Left renal cortex interstitium (tissue), 4 donors: ENCODE results near the gene CPO. TPM values are rescaled to one million over a fixed set of nuclear protein-coding genes. Genes with fewer than 3 reads are reported as not detected.
A peak's percentile ranks its signal among the peaks of the same experiment; 100 is the strongest.
"Not testable (repeated sequence)": the region's sequence is repeated elsewhere in the genome, so short reads cannot be mapped to it uniquely, and the experiment has no call there.

Experiments
- DNase-seq, 4 donors: peaks; one replicate each; pipeline ENCODE4 v3.0.0-alpha.2; 2013; ENCODE audit warnings: low read depth in 4 of 4, low spot score in 2 of 4, missing footprints in 1 of 4
- polyA plus RNA-seq, 4 donors: library from polyadenylated mRNA; unstranded; fragments of 120-200 nt; gene quantifications; one replicate each; pipeline ENCODE4 v1.2.1, GENCODE V29; 2013; ENCODE audit not compliant: insufficient read length in 4 of 4

CPO gene
- 1 to 10 TPM in 3 of 4 donors, under 1 TPM in 1; 0.62 to 2.0 (median 1.4) TPM for polyA plus RNA-seq

GRCh38 chr2:206939340-206939739 is at the start of gene CPO:
TSS of gene CPO (plus strand) at chr2:206939518. CDS start at chr2:206939600, 82 bp downstream.
- no peak for DNase-seq

- DNase-seq = no peak
Observed at GRCh38 chr2:206890179-206890578, 49.1 kb upstream of the CPO start.

DNA sequence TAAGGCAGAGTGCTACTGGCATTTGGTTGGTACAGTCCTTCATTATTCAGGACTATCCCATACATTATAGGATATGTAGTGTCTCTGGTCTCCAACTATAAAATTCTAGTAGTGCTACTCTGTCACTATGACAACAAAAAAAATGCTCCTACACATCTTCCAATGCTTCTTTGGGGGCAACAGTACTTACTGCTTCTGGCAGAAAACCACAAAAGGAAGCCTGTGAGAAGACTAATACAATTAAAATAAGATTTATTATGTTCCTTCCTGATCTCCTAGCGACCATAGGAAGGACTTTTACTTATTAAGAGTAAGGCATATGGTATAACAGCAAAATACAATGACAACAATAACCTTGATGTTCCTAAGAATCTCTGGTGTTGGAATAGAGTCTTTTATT is 48.4 kb upstream of the CPO start:
- no peak for DNase-seq

DNA sequence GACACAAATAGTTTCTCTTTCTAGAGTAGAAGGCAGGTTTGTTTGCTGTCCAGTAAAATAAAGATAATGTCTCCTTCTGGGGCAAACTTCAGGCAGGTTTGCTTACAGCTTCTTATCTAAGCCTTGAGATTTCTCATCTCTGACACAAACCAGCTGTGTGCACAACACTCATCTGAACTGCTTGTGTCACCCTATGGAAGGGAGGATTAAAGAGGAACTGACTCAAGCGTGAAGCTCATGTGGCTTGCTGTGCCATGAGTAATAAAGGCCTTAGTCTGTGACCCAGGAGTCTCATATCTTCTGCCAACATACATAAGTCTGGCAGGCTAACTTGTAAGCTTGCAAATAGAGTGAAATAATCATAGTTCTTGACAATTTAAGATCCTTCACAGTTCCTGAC is 24.2 kb upstream of the CPO start:
- peak in 1 of 4 donors; percentile 11 for DNase-seq

DNA sequence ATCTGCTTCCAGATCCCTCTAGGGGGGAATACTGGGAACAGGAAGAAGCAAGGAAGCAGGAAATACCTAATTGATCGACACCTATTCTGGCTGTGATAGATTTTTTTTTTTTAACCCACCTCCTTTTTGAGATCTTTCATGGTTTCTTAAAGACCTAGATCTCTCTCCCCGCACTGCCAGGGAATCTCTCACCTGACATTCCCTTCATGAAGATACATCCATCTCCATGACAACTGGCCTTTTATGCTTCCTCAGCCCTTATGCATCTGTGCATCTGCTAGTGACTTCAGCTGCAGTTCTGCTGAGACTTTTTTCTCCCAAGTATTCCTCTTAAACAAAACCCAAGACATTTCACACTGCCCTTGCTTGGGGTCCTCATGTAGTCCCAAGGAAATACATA is 21.1 kb upstream of the CPO start:
- DNase-seq = no peak

DNA sequence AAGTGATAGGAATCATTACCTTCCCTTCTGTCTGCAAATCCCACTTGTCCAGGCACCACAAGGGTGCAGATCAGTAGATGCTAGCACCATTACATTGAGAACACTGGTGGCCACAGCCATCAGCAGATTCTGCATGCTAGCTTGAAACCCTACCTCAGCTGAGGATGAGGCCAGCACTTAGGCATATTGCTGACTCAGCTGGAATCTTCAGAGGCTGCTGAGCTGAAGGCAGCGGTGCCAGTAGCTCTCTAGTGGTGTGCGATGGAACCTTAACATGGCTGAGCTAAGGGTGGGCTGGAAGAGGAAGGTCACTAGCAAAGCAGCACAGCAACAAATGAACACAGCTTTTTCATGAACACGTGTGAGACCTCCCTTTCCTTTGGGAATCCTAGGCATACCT is 19.0 kb upstream of the CPO start:
- no peak for DNase-seq

- DNase-seq = no peak
Observed at GRCh38 chr2:206920951-206921350, 18.4 kb upstream of the CPO start.

GRCh38 chr2:206921529-206921928 is 17.8 kb upstream of the CPO start:
- DNase-seq = no peak

GRCh38 chr2:206935991-206936842 is 3.1 kb upstream of the CPO start:
- no peak for DNase-seq

GRCh38 chr2:206936843-206937230 is 2.5 kb upstream of the CPO start:
- DNase-seq = no peak

GRCh38 chr2:206937555-206937954 is 1.8 kb upstream of the CPO start:
- DNase-seq = no peak

- DNase-seq = no peak
Observed at GRCh38 chr2:206940546-206940945, 1.2 kb downstream of the CPO start.

DNA sequence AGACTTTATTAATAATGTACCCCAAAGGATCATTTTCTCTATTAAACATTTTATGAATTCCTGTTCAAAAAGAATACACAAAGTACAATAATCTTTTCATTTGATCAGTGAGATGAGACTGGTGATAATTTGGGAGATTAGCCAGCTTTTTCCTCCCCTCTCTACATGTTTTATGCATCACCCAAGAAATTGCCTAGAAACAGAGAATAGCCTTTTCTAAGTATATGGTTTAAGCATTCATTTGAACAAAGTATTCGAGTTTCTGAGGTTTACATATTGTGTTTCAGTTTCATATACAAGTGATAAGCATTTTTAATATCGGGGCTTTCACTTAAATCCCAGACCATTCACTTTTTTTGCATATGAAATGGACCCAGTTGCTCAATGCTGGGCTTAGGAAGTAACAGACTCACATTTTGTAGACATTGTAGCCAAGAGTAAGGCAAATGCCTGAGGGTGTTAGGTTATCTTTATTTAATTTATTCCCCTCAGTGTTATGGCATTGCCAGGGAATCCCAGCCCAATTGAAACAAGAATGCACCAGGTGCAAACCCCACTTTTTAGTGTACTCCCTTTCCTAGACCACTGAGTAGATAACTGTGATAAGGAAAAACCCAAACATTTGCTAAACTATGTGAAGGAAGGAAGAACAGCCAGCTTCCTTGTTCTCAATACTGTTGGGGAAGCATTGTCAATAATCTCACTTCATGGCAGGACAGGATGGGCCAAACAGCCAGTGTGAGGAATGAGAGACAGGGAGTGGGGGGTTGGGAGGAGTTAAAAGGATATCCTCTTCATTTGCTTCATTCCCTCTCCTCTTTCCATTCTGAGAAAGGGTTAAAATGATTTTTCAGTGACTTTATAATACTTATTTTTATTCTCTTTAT is 3.5 kb downstream of the CPO start:
- no peak for DNase-seq

DNA sequence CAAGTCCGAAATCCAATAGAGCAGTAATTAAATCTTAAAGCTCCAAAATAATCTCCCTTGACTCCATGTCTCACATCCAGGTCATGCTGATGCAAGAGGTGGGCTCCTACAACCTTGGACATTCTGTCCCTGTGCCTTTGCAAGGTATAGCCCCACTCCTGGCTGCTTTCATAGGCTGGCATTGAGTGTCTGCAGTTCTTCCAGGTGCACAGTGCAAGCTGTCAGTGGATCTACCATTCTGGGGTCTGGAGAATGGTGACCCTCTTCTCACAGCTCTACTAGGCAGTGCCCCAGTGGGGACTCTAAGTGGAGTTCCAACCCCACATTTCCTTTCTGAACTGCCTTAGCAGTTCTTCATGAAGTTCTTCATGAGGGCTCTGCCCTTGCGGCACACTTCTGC is 14.1 kb downstream of the CPO start:
- DNase-seq = not testable (repeated sequence)

DNA sequence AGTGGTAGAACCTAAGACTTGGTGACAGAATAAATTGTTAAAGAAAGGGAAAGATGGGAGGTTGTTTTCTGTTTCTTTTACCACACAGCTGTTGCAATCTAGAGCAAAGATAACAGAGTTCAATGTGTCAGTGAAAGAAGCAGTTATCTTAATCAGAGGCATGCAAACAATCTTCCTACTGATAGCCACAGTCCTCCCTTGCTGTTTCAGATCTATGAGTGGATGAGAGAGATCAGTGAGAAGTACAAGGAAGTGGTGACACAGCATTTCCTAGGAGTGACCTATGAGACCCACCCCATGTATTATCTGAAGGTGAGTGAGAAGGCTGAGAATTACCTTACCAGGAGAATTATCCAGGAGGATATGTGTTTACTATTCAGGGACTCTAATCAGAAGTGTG is 15.9 kb downstream of the CPO start:
- DNase-seq = no peak

GRCh38 chr2:206958261-206958660 is 18.9 kb downstream of the CPO start:
- no peak for DNase-seq

DNA sequence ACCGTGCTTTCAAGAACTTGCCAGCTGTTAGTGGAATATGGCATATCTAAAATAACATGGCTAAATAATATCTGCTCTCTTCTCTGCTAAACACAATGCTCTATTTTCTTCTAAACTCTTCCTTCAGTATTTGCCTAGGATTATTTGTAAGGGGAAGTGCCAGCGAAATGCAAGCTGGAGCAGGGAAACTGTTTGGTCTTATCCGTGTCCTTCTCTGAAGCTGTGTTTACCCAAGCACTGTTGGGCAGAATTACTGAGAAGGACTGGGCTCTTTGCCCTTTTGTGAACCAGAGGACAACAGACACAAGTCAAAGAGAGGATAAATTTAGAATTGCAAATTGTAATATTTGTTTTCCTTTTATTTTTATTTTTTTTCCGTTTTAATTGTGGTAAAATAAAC is 23.6 kb downstream of the CPO start:
- no peak for DNase-seq

- DNase-seq = no peak
Observed at GRCh38 chr2:206968134-206969086, 29.1 kb downstream of the CPO start.

GRCh38 chr2:206969192-206969591 is 29.9 kb downstream of the CPO start:
- no peak for DNase-seq

- no peak for DNase-seq
Observed at GRCh38 chr2:206970589-206971360, 31.5 kb downstream of the CPO start.
